ENCODE results near the gene COMMD3. TPM values are rescaled to one million over a fixed set of nuclear protein-coding genes. Genes with fewer than 3 reads are reported as not detected.
A peak's percentile ranks its signal among the peaks of the same experiment; 100 is the strongest.

The COMMD3 gene
- total RNA-seq, 4 donors from 2014 or later = 29.9 to 41.3 (median 31.4) TPM

GRCh38 chr10:22333167-22333974 lies 17.2 kb downstream of the COMMD3 start:
- intact Hi-C loops (cut with DNase I) = no loop called here
- Histone ChIP-seq H3K4me1 (peaks cover 26 to 28% of the 10 kb centered on the region in 2 donors), H3K36me3 (peaks cover 11 to 13% of the 10 kb centered on the region in 2 donors), H3K27ac (no peak overlapping the region), H3K4me3 (replicated peaks in 1 of 3) (no peak overlapping the region), H3K9me3 (no peaks in the 10 kb centered on the region), H3K27me3 (peaks cover 53% of the 10 kb centered on the region)
- DNase-seq = no peak
- 52 to 53% methylated on average over 25 of the region's 25 CpGs for WGBS, 2 donors
- no peak for TF ChIP-seq CTCF (IDR thresholded peaks at IDR 0.05)
- no peak for TF ChIP-seq POLR2A (IDR thresholded peaks at IDR 0.05)

DNA sequence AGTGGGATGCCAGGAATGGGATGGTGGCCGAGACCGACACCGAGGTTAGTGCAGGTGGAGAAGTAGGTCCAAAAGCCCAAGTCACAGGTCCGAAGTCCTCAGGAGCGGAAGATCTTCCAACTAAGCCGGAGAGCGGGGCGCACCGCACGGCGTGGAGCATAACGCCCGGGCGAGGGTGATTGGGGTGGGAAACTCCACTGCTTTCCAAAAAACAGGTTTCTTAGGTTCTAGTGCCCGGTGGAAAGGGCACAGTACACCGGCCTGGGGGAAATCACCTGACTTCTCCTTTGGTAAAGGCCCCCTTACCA lies 17.7 kb downstream of the COMMD3 start:
- WGBS, 2 donors = 48 to 50% methylated on average over 16 of the region's 16 CpGs
- Histone ChIP-seq H3K27ac (no peak overlapping the region), H3K4me1 (peaks cover 26 to 28% of the 10 kb centered on the region in 2 donors), H3K4me3 (replicated peaks in 1 of 3) (no peak overlapping the region), H3K27me3 (peaks cover 58% of the 10 kb centered on the region), H3K36me3 (peaks cover 10 to 11% of the 10 kb centered on the region in 2 donors), H3K9me3 (no peaks in the 10 kb centered on the region)
- no peak for DNase-seq
- no peak for TF ChIP-seq CTCF (IDR thresholded peaks at IDR 0.05)
- TF ChIP-seq POLR2A (IDR thresholded peaks at IDR 0.05) = no peak
- intact Hi-C loops (cut with DNase I) = no loop called here

DNA sequence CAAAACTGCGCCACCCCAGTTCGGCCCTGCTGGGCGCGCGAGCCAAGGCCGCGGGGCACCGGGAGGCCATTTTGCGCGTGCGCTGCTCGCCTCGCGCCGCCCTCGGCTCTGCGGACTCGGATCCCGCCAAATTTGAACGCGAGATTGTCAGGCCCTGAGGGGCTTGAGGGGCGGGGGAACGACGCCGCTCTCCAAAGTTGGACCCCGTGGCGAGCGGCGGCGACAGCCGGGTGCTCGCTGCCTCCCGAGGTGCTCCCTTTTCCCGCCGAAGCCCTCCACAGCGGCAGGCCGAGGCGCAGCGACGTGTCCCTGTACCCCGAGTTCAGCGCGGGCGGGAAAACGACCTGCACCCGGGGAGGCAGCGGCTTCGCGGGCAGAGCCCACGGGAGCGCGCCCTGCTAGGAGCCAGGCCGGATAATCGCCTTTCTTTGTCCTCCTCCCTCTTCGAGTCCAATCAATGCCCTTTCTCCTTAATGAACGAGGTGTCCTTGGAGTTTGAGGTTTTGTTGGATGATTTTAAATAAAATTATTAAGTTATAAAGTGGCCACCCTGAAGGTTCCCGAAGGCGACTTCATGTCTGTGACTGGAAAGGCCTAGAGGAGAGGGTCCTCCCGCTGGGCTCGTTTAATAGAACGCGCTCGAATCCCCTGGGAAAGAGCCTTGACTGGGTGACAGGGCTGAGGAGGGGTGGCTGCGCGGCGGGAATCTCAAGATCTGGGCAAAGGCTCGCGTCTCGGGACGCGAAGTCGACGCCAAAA lies 18.4 kb downstream of the COMMD3 start:
- Histone ChIP-seq H3K27ac (no peak overlapping the region), H3K4me1 (peaks cover 26 to 28% of the 10 kb centered on the region in 2 donors), H3K36me3 (peaks cover 4% of the 10 kb centered on the region in 2 donors), H3K27me3 (peaks cover 63% of the 10 kb centered on the region), H3K4me3 (replicated peaks in 1 of 3) (peak overlapping the region in 1 of 3 donors; percentile 17), H3K9me3 (no peaks in the 10 kb centered on the region)
- 12 to 19% methylated on average over 17 to 54 of the region's 73 CpGs for WGBS, 2 donors
- no peak for DNase-seq
- TF ChIP-seq POLR2A (IDR thresholded peaks at IDR 0.05) (no peak), CTCF (IDR thresholded peaks at IDR 0.05) (no peak)
- intact Hi-C loops (cut with DNase I) = no loop called here

GRCh38 chr10:22335173-22335933 lies 19.2 kb downstream of the COMMD3 start:
- peaks cover 26 to 32% of the 10 kb centered on the region in 2 donors for H3K4me1 ChIP-seq
- H3K36me3 ChIP-seq = no peaks in the 10 kb centered on the region
- H3K4me3 ChIP-seq (replicated peaks in 1 of 3) = peak overlapping the region in 1 of 3 donors; percentile 17
- H3K27ac ChIP-seq = no peak overlapping the region
- peak in 2 of 6 experiments; percentile 15 to 21 for TF ChIP-seq CTCF (IDR thresholded peaks at IDR 0.05)
- no peak for TF ChIP-seq POLR2A (IDR thresholded peaks at IDR 0.05)
- intact Hi-C loops (cut with DNase I) = no loop called here
- peak; percentile 37 to 48 for DNase-seq
- H3K27me3 ChIP-seq = peaks cover 62% of the 10 kb centered on the region
- WGBS, 2 donors = 4 to 6% methylated on average over 42 to 44 of the region's 71 CpGs
- H3K9me3 ChIP-seq = no peaks in the 10 kb centered on the region

Measured in thyroid gland (tissue), 4 donors.